Endothelial cell (in vitro differentiated cells): Measurements from ENCODE around the gene LAPTM5. TPM values are rescaled to one million over a fixed set of nuclear protein-coding genes. Genes with fewer than 3 reads are reported as not detected.

Source experiments
- DNase-seq: peaks from one replicate; pipeline ENCODE4 v3.0.0; 2021; ENCODE audit warnings: low spot score
- H3K27ac Mint-ChIP-seq: one replicate; pipeline ENCODE4 v1.8.0; 2021; ENCODE audit warnings: mixed read lengths, inconsistent platforms; ENCODE audit not compliant: unreplicated experiment
- H3K27me3 Mint-ChIP-seq: one replicate; pipeline ENCODE4 v1.8.0; 2021; ENCODE audit warnings: mild to moderate bottlenecking, moderate library complexity, mixed read lengths, inconsistent platforms; ENCODE audit not compliant: unreplicated experiment
- H3K36me3 Mint-ChIP-seq: one replicate; pipeline ENCODE4 v1.8.0; 2021; ENCODE audit warnings: mild to moderate bottlenecking, low read depth, mixed read lengths, inconsistent platforms; ENCODE audit not compliant: unreplicated experiment
- H3K4me1 Mint-ChIP-seq: one replicate; pipeline ENCODE4 v1.8.0; 2021; ENCODE audit warnings: mild to moderate bottlenecking, mixed read lengths, inconsistent platforms; ENCODE audit not compliant: unreplicated experiment
- H3K4me3 Mint-ChIP-seq: one replicate; pipeline ENCODE4 v1.8.0; 2021; ENCODE audit warnings: mild to moderate bottlenecking, mixed read lengths, inconsistent platforms; ENCODE audit not compliant: unreplicated experiment
- H3K9me3 Mint-ChIP-seq: one replicate; pipeline ENCODE4 v1.8.0; 2021; ENCODE audit warnings: mixed read lengths, inconsistent platforms; ENCODE audit not compliant: unreplicated experiment
- total RNA-seq: library from RNA; stranded (reverse); fragmentation: NEBNext Ultra II Directional; extraction: Animal tissue kit (Norgen Biotek cat#: 25700); gene quantifications from one replicate; pipeline ENCODE4 v1.2.1, GENCODE V29; 2021; ENCODE audit not compliant: unreplicated experiment
- TF ChIP-seq, protein P1 (sequence below): fragments of 200-600 bp; sonication (generic); IDR thresholded peaks from one replicate; pipeline ENCODE4 v1.5.0; 2021; ENCODE audit warnings: antibody characterized with exemption; ENCODE audit not compliant: unreplicated experiment

The LAPTM5 gene
- total RNA-seq, 1 donor from 2014 or later, result 80.5 TPM

DNA sequence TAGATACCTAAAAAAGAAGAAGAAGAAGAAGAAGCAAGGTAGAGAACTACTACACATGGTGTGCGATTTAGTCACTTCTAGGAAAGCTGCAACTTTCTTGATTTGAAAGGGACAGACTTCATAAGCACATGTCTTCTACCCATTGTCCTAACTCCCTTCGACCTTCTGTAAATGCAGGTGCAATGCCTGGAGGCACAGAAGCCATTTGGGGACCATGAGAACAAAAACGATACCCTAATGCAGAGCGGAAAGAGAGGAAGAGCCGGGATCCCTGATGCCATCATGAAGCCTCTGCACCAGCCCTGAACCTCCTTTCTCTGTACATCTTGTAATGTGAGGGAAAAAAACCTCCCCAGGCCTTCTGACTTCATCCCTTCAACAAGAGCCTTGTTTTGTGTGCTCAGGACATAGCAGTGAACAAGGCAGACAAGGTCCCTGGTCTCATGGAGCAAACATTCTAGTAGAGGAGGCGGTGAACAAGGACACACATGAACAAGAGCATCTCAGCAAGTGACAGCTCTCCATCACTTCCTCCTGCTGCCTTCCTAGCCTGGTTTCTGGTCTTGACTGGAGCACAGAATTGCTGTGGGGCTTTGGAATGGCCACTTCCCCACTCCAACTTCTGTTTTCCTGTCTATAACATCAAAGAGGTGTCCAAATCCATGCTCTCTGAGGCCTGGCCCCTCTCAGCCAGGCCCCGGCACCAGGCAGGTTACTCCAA lies 5.5 kb upstream of the LAPTM5 start:
- Mint-ChIP-seq H3K27me3 (peaks cover 7% of the 10 kb centered on the region), H3K9me3 (no peaks in the 10 kb centered on the region), H3K4me1 (peaks cover 13% of the 10 kb centered on the region), H3K4me3 (no peak overlapping the region), H3K36me3 (no peaks in the 10 kb centered on the region), H3K27ac (no peak overlapping the region)
- TF ChIP-seq, protein P1, sequence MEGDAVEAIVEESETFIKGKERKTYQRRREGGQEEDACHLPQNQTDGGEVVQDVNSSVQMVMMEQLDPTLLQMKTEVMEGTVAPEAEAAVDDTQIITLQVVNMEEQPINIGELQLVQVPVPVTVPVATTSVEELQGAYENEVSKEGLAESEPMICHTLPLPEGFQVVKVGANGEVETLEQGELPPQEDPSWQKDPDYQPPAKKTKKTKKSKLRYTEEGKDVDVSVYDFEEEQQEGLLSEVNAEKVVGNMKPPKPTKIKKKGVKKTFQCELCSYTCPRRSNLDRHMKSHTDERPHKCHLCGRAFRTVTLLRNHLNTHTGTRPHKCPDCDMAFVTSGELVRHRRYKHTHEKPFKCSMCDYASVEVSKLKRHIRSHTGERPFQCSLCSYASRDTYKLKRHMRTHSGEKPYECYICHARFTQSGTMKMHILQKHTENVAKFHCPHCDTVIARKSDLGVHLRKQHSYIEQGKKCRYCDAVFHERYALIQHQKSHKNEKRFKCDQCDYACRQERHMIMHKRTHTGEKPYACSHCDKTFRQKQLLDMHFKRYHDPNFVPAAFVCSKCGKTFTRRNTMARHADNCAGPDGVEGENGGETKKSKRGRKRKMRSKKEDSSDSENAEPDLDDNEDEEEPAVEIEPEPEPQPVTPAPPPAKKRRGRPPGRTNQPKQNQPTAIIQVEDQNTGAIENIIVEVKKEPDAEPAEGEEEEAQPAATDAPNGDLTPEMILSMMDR, result no peak
- no peak for DNase-seq

DNA sequence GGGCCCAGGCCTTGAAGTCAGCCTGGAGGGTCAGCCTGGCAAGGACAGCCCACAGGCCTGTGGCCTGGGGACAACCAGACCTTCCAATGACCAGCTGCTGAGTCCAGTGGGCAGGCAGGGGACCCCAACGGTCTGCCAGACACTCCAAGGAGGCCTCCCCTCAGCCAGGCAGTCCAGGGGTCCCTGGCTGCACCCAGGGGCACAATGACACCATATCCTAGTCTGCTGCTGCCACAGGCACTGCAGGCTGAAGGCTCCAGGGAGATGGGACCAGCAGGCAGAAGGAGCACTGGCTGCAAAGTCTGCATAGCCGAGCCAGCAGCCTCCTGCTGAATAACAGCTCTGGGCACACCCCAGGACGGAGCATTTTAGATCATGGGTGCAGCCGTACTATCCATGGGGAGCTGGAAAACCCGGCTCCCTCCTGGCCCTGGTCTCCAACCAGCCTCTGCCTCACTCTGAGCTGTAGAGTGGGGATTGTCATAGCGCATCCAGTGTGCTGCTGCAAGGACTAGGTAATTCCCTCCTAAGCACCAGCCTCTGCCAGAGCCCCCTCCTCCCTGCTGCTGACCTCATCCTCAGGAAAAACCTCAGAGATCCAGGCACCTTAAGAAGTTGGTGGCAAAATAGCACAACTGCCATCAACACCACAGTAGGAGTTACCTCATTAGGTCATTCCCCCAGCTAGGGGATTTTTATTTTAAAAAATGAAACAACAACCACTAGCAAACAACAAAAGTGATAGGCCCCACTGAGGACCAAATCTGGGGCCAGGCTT lies 4.8 kb upstream of the LAPTM5 start:
- H3K27me3 Mint-ChIP-seq, result peaks cover 7% of the 10 kb centered on the region
- TF ChIP-seq, protein P1, result no peak
- peaks cover 18% of the 10 kb centered on the region for H3K4me1 Mint-ChIP-seq
- DNase-seq, result no peak
- no peak overlapping the region for H3K4me3 Mint-ChIP-seq
- no peaks in the 10 kb centered on the region for H3K9me3 Mint-ChIP-seq
- no peaks in the 10 kb centered on the region for H3K36me3 Mint-ChIP-seq
- no peak overlapping the region for H3K27ac Mint-ChIP-seq

DNA sequence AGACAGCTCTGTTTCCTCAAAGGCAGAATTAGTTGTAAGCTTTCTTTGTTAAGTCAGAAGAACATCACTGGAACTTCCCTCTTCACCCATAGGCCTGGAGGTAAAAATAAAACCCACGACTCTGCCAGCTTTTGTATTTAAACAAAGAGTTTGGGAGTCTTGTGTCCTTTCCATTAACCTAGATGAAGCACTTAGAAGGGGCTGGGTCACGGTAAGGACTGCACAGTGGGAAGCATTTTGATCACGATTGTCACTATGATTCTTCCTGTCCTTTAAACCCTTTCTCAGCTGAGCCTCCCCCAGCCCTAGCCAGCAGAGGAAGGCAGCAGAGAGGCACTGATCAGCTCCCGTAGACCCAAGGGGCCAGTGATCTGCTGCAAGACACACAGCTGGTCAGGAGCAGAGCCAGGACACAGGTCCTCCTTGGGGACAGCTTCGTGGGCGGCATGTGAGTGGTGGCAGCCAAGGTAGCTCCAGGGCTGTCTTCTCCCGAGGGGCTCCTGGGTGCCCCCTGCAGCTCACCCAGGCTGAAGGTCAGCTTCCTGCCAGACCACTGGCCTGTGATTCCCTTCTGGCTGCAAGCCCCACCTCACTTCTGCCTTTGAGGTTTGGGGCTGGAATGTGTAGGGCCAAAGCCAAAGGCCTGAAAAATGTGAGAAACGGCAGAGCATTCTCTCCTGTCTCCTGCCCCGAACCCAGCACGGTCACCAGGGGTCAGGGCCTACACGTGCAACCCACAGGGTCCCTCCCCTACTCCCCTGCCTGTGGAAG lies 4.0 kb upstream of the LAPTM5 start:
- H3K4me3 Mint-ChIP-seq, result no peak overlapping the region
- H3K9me3 Mint-ChIP-seq, result no peaks in the 10 kb centered on the region
- no peaks in the 10 kb centered on the region for H3K36me3 Mint-ChIP-seq
- TF ChIP-seq, protein P1, result no peak
- no peak for DNase-seq
- H3K27ac Mint-ChIP-seq, result no peak overlapping the region
- H3K4me1 Mint-ChIP-seq, result peaks cover 25% of the 10 kb centered on the region
- H3K27me3 Mint-ChIP-seq, result peaks cover 12% of the 10 kb centered on the region

DNA sequence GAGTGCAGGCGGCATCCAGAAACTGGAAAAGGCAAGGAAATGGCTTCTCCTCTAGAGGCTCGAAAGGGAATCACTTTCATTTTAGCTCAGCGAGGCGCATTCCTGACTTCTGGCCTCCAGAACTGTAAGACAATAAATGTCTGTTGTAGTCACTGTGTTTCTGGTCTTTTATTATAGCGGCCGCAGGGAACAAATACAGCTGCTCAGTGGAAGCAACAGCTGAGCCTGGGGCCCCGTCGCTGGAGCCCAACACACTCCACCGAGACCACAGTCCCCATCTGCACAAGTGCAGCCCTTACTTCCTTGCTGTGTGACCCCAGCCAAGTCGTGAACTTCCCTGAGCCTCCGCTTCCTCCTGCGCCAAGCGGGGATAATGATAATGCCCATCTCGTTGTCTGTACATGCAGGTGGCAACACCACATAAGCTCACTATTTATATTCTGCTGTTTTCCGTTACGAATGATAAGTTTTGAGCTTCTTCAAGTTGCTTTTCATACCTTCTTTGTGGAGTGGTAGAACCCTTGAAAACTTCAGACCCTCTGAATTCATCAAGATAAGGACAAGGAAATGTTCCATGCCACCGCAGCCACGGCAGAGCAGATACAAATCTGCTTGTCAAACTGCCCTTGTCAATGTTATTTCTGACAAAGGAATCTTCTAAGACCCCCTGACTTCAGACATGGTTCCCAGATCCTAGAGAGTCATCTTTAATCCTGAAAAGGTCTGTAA lies 3.2 kb upstream of the LAPTM5 start:
- no peak for DNase-seq
- Mint-ChIP-seq H3K27me3 (peaks cover 12% of the 10 kb centered on the region), H3K9me3 (no peaks in the 10 kb centered on the region), H3K27ac (no peak overlapping the region), H3K4me3 (no peak overlapping the region), H3K4me1 (peaks cover 31% of the 10 kb centered on the region), H3K36me3 (no peaks in the 10 kb centered on the region)
- TF ChIP-seq, protein P1, result no peak
